Hippocampal formation (tissue), 2 donors: ENCODE data around the gene F5.

Source experiments
- DNase-seq, 2 donors: peaks; one replicate each; lab custom pipeline; 2025; lab: John Stamatoyannopoulos, UW

F5 gene

DNA sequence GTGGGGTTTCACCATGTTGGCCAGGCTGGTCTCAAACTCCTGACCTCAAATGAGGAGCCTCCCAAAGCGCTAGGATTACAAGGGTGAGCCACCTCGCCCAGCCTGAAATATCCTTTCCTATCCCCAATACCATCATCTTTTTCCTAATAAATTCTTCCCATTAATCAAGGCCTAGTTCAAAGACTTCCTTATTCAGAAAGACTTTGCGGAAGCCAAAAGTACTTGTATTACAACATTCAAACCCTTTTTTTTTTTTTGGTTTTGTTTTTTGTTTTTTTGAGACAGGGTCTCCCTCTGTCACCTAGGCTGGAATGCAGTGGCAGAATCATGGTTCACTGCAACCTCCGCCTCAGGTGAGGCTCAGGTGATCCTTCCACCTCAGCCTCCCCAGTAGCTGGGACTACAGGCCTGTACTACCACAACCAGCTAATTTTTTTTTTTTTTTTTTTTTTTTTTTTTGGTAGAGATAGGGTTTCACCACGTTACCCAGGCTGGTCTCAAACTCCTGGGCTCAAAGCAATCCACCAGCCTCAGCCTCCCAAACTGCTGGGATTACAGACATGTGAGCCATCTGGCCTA is 108.1 kb downstream of the F5 start:
- no peak for DNase-seq

DNA sequence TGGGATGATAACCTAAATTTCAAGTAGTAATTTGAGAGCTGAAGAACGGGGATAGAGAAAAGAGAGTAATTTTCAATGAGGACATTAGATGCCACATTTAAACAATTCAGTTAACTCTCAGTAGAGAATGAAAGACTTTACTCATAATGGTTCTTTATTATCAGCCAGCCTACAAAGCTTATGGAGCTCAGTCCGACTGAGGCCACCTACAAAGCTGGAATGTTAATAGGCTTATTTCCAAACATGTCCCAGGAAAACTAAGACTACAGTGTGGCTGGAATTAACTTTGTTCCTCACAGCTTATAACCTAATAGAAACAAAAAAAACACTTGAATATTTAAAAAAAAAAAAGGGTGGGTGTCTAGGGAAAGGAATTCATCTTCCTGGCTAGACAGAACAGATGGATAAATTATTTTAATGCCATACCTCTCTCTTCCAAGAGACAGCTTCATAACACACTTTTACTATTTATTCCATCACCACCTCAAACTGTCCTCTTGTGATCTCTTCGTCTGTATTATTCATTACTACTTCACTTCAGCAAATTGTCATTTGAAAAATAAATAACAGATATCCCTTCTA is 110.4 kb downstream of the F5 start:
- DNase-seq, result no peak

GRCh38 chr1:169474302-169474995 is 111.8 kb downstream of the F5 start:
- DNase-seq, result no peak

GRCh38 chr1:169473347-169473746 is 112.9 kb downstream of the F5 start:
- no peak for DNase-seq

GRCh38 chr1:169472738-169473137 is 113.5 kb downstream of the F5 start:
- no peak for DNase-seq

GRCh38 chr1:169468982-169469381 is 117.3 kb downstream of the F5 start:
- DNase-seq, result no peak

DNA sequence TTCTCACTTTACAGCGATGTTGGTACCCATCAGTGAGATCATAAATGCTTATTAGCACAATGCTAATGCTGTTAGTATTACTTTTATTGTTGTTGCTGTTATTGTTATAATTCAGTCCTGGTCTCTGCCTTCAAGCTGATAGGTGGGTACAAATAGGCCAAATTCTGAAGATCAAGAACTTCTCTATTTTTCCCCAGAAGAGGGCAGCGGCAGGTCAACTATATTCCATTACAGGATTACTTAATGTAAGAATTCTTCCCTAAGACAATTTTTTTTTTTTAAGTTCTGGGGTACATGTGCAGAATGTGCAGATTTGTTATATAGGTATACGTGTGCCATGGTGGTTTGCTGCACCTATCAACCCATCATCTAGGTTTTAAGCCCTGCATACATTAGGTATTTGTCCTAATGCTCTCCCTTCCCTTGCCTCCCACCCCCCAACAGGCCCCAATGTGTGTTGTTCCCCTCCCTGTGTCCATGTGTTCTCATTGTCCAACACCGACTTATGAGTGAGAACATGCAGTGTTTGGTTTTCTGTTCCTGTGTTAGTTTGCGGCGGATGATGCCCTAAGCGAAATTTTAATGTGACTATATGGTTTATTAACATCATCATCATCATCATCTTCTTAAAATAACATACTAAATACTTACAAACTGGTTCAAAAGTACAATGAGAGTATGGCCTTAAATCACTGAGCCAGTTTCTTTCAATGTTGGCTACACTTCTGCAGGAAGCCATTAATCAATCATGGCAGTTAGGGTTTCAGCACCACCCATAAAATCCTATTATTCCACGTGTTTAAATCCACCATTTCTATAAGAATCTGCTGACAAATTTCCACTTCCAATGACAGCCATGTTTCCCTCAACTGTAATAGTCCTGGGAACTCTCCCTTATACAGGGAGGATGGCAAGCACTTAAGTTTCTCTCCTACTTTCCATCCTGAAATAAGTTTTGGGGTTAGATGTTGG is 119.7 kb downstream of the F5 start:
- DNase-seq, result no peak

- no peak for DNase-seq
These were observed 121.0 kb downstream of the F5 start for GRCh38 chr1:169465281-169465680.
